Measurements from ENCODE around the gene TEX2. TPM values are rescaled to one million over a fixed set of nuclear protein-coding genes. Genes with fewer than 3 reads are reported as not detected.

Gene TEX2
- polyA plus RNA-seq, 1 of the 3 experiments (the other 2 are of a cell fraction) = 24.0 TPM

- TF ChIP-seq USF2 (IDR thresholded peaks at IDR 0.05; ENCODE audit: borderline replicate concordance, low read depth, low read length) (no peak), IRF3 (IDR thresholded peaks at IDR 0.05; ENCODE audit: low read depth, low read length) (no peak), TAF1 (IDR thresholded peaks at IDR 0.05; ENCODE audit: borderline replicate concordance, low read depth, low read length) (no peak)
Observed at GRCh38 chr17:64245218-64246145, 17.6 kb downstream of the TEX2 start (continued).

DNA sequence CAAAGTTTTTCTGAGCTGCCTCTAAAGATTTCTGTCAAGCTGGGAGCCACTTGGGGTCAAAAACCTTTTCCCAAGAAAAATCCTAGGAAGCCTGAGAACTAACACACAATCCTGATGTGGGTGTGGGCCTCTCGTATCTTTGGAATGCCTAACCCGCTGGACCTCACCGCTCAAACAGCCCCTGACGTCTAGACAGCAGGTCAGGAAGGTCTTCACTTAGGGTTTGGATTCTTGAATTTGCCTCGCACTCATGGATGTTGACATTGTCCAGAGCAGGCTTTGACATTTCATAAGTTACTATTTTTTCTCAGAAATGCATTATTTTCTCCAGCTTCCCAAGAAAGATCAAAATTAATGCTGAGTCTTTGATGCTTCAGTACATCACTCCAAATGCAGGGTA, 18.9 kb downstream of the TEX2 start:
- Histone ChIP-seq H3K36me3 (replicated peaks in 1 of 2; ENCODE audit: control insufficient read depth in 1 of 2, insufficient read depth in 2 of 2, low read length in 1 of 2) (peaks cover 0 to 3% of the 10 kb centered on the region in 2 experiments), H3F3A (replicated peaks; ENCODE audit: insufficient read depth) (peaks cover 51% of the 10 kb centered on the region), H2AFZ (ENCODE audit: low read depth) (no peak overlapping the region), H4K20me1 (ENCODE audit: insufficient read depth) (no peaks in the 10 kb centered on the region), H3K4me2 (peak overlapping the region; percentile 28; the same call in 1 of the 2 replicates), H3K9me3 (no peaks in the 10 kb centered on the region), H3K4me3 (ENCODE audit: low read depth in 2 of 2, low read length in 1 of 2) (no peak overlapping the region), H3K9me2 (no peaks in the 10 kb centered on the region), H3K27ac (ENCODE audit: low read depth in 2 of 2, low read length in 1 of 2) (peak overlapping the region; percentile 54 to 89), H3K79me2 (ENCODE audit: insufficient read depth) (peaks cover 81% of the 10 kb centered on the region), H3K4me1 (ENCODE audit: control insufficient read depth in 1 of 2, insufficient read depth in 2 of 2, low read depth in 1 of 2, low read length in 1 of 2) (peaks cover 36 to 44% of the 10 kb centered on the region in 2 experiments), H3K27me3 (ENCODE audit: insufficient read depth) (no peaks in the 10 kb centered on the region), H3K9ac (peak overlapping the region; percentile 0; the same call in 1 of the 2 replicates)
- POLR2A ChIA-PET = interaction anchor here (1.0 kb wide), 1 partner anchor 99 kb away, joined by 5 read pairs; no protein-coding TSS in a partner anchor
- no peak for DNase-seq
- 46% methylated on average over 5 of the region's 5 CpGs for WGBS (ENCODE audit: low lambda C conversion rate)
- CTCF ChIA-PET = interaction anchor here (0.8 to 1.8 kb wide), 4 partner anchors 10 to 110 kb away, joined by 3 to 6 read pairs (median 4); no protein-coding TSS in a partner anchor
- TF ChIP-seq FOXJ3 (CRISPR knock-in tag; IDR thresholded peaks at IDR 0.05) = no peak
- peak; percentile 46; the same call in 1 of the 2 replicates for TF ChIP-seq RXRA (IDR thresholded peaks at IDR 0.05; ENCODE audit: borderline replicate concordance, low read depth)
- TF ChIP-seq NFIC (IDR thresholded peaks at IDR 0.05; ENCODE audit: borderline replicate concordance) = peak; percentile 33; the same call in 1 of the 2 replicates
- TF ChIP-seq, protein P1, sequence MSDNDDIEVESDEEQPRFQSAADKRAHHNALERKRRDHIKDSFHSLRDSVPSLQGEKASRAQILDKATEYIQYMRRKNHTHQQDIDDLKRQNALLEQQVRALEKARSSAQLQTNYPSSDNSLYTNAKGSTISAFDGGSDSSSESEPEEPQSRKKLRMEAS (IDR thresholded peaks at IDR 0.05; ENCODE audit: low read depth) = no peak
- TF ChIP-seq RAD21 (IDR thresholded peaks at IDR 0.05; ENCODE audit: low read length) = no peak
- TF ChIP-seq JUND (IDR thresholded peaks at IDR 0.05) = 0 out of 2 replicates have a peak, but pooled peaks have one; percentile 23
- no peak for TF ChIP-seq MXI1 (IDR thresholded peaks at IDR 0.05; ENCODE audit: low read depth, low read length)
- TF ChIP-seq ELF1 (IDR thresholded peaks at IDR 0.05) = no peak
- peak; percentile 86 for TF ChIP-seq TCF12 (IDR thresholded peaks at IDR 0.05)
- no peak for TF ChIP-seq IRF3 (IDR thresholded peaks at IDR 0.05; ENCODE audit: low read depth, low read length)
- TF ChIP-seq RFX5 (IDR thresholded peaks at IDR 0.05; ENCODE audit: low read length) = no peak
- TF ChIP-seq RCOR1 (IDR thresholded peaks at IDR 0.05; ENCODE audit: low read length) = no peak
- no peak for TF ChIP-seq GATA2 (CRISPR knock-in tag; IDR thresholded peaks at IDR 0.05)
- no peak for TF ChIP-seq TAF1 (IDR thresholded peaks at IDR 0.05; ENCODE audit: borderline replicate concordance, low read depth, low read length)
- TF ChIP-seq GABPA (IDR thresholded peaks at IDR 0.05; ENCODE audit: low read depth) = no peak
- TF ChIP-seq FOSL2 (IDR thresholded peaks at IDR 0.05; ENCODE audit: borderline replicate concordance, low read depth) = no peak; the same call in 1 of the 2 replicates
- no peak for TF ChIP-seq MEF2A (IDR thresholded peaks at IDR 0.05; ENCODE audit: borderline replicate concordance, low read depth)
- TF ChIP-seq SIN3A (IDR thresholded peaks at IDR 0.05; ENCODE audit: borderline replicate concordance, low read depth, low read length) = no peak
- no peak for TF ChIP-seq USF2 (IDR thresholded peaks at IDR 0.05; ENCODE audit: borderline replicate concordance, low read depth, low read length)
- no peak for TF ChIP-seq SMC3 (IDR thresholded peaks at IDR 0.05; ENCODE audit: low read depth, low read length)
- no peak for TF ChIP-seq NRF1 (IDR thresholded peaks at IDR 0.05; ENCODE audit: low read depth, low read length)
- no peak for TF ChIP-seq REST (IDR thresholded peaks at IDR 0.05; ENCODE audit: low read depth, low read length)
